ENCODE results near the gene NAA60.

NAA60 gene

DNA sequence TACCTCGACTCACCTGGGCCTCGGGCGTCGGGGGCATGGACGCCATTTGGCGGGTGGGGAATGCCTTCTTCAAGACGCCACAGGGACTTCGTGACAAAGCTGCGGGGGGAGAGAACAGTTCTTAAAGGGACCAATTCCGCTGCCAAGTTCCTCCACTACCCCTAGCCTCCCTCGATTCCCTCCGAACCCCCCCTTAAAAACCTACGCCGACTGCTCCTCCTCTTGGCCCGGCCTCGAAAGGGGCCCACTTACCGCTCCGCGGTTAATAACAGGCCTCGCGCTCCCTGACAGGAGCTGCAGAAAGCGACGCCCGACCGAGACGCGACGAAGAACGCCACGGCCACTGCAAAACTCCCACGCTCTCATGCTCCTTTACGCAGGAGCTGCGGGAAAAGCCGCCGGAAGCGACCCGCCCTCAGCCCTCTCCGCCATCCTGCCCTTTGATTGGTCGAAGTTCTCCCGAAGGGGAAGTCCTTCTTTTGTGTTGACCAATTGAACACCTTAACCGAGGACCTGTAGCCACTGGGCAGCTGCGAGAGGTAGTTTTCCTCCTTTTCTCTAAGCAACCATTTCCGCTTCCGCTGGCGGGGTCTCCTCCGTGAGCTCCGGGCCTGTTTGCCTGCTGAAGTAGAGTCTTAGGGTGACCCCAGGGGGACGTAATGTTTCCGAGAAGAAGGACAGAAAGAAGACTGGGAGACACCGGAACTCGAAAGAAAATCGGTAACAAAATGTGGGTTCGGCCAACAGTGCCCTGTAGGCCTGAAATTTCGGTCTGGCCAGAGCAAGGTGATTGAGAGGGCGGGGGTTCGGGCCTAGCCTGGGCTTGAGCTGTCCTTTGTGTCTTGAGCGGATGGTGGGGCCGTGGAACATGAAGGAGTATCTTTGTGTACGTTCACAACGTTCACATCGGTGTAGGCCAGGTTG is at the start of gene NAA60, which contains the start of gene ZNF597:
TSS of gene NAA60 (plus strand) at position 573 of the 924 bp plus-strand sequence. CDS start 32,548 bp downstream, outside the sequence.
TSS of gene ZNF597 (minus strand) at position 397 of the 924 bp plus-strand sequence. CDS start at position 46, 351 bp downstream.
- peak; percentile 87 to 90 for DNase-seq

GRCh38 chr16:3400446-3400778 is 43.1 kb upstream of the NAA60 start:
- no peak for DNase-seq

DNA sequence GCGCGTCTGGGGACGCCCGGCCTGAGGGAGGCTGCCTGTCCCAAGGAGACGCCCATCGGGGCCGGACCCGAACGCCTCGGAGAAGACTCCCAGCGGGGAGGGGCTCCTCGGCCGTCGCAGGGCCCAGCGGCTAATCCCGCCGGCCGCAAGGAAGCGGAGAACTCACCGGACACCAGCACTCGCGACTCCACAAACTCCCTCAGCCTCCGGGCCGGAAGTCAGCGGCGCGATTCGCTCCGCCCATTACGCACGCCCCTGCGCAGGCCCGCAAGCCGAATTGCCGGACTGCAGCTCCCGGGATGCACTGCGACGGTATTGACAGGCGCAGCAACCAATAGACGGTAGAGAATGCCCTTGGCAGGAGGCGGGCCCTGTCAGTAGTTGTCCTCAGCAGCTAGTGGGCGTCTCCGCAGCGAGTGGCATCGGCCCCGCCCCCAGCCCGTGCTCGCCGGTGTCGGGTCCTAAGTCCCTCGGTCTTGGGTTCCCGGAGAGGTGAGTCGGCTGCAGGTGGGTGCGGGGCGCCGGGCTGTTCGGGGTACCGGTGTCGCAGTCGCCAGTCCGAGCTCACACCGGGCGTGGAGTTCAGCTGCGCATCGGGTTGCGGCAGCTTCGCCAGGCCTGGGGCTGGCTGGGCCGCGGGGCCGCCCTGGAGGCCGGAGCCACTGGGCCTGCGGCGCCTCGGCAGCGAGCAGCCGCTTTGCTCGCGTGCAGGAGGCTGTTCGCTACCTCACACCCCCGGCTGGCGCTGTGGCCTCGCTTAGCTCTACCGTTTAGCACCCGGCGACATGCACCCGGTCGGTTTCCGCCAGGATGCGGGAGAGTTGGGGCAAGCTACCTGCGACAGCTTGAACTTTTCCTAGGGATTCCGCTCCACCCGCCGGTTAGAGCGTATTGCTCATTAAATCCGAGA is 42.4 kb upstream of the NAA60 start, which contains the start of the genes ZNF174 and ZSCAN32:
TSS of gene ZNF174 (plus strand) at position 437 of the 910 bp plus-strand sequence. CDS start 790 bp downstream, outside the sequence.
TSS of gene ZSCAN32 (minus strand) at position 226 of the 910 bp plus-strand sequence. CDS start 3,447 bp downstream, outside the sequence.
- DNase-seq, result peak; percentile 99

GRCh38 chr16:3401719-3402397 is 41.6 kb upstream of the NAA60 start:
- DNase-seq, result no peak

DNA sequence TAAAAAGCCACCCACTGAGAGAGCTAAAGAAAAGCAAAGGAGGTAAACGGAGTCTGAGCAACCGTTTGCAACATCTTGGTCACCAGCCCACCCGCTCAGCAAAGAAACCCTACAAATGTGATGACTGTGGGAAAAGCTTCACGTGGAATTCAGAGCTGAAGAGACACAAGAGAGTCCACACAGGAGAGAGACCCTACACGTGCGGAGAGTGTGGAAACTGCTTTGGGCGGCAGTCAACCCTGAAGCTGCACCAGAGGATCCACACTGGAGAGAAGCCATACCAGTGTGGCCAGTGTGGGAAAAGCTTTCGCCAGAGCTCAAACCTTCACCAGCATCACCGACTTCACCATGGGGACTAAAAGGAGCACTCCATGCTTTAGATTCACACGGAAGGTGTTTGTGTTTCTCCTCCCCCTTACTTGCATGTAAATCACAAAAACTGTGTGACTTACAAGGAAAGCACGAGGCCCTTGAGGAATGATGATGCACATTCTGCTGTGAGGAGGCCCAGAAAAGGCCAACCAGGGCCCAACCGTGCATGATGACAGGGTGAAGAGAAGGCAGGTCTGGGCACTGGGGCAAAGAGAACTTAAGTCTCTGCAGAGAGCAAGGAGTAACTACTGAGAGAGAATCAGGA is 34.8 kb upstream of the NAA60 start:
- DNase-seq, result no peak

- DNase-seq, result no peak
Measured at GRCh38 chr16:3413730-3414379, 29.6 kb upstream of the NAA60 start.

- peak; percentile 55 to 59 for DNase-seq
Measured at GRCh38 chr16:3431779-3432219, 11.7 kb upstream of the NAA60 start.

DNA sequence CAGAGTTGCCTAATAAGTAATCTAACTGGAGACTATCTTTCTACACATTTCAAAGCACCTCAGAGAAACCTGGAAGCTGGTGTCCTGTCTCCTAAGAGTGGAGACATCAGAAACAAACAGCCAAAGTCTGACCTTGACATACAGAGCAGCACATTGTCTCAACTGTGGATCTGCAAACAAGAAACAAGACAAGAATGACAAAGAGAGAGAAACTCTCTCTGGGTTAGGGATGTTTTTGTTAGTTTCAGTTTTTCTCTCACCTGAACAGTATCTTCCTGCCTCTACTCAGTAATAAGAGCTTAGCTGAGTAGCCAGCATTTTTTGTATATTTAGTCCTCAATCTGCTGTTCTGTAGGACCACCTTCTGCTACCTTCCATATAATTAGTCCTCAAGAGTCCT is 9.1 kb upstream of the NAA60 start:
- DNase-seq, result no peak

DNA sequence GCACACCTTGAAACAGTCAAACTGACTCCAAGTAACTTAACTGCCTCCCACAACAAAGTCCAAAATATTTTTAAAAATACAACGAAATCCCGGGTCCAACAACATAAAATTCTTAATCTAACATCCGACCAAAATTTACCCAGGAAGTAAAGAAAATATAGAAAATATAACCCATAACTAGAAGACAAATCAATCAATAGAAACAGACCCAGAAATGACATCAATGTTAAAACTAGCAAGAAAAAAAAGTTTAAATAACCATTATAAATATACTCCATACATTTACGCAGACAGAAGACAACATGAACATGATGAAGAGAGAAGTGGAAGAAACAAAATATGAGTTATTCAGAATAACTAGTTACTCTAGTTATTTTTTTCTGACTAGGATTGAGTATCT is 3.8 kb upstream of the NAA60 start:
- DNase-seq, result no peak

DNA sequence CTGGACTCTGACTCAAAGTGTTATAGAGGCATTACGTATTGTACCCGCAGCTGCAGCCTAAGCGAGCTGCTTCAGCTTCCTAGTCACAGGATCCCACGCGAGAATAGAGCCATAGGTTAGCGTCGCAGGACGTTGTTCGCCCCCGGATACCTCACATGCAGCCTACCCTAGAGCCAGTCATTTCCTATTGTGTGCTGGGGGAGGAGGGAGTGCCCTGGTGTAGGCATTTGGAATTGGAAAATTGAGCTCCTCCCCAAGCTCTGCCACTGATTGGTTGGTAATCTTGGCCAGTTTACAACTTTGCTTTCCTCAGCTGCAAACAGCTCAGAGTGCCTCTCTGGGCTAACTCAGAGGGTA is 530 bp downstream of the NAA60 start:
- DNase-seq, result peak in 1 of 2 donors; percentile 40

- DNase-seq, result no peak
Measured at GRCh38 chr16:3454093-3454492, 10.6 kb downstream of the NAA60 start.

DNA sequence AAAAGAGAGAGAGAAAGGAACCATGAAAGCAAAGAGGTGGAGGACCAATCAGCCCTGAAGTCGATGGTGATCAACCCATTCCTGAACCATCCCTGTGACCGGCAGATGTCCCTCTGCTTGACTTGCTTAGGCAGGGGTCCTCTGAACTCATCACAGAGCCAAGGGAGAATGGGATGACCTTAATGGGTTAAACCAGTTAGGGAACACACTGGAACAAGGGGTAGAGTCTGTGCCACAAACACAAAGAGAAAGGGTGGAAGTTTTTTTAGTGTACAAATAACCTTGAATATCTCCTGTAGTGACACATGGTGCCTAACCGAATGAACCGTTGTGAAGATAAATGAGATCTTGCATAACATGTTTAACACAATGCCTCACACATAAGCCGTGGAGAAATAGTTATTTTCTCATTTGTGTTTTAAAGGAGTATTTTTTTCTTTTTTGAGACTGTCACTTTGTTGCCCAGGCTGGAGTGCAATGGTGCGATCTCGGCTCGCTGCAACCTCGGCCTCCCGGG is 11.2 kb downstream of the NAA60 start:
- no peak for DNase-seq

GRCh38 chr16:3457434-3458252 is 14.2 kb downstream of the NAA60 start:
- DNase-seq, result peak; percentile 88 to 92

GRCh38 chr16:3458278-3458851 is 14.9 kb downstream of the NAA60 start:
- DNase-seq, result no peak

- DNase-seq, result peak in 1 of 2 donors; percentile 38
Measured at GRCh38 chr16:3458852-3459361, 15.4 kb downstream of the NAA60 start.

DNA sequence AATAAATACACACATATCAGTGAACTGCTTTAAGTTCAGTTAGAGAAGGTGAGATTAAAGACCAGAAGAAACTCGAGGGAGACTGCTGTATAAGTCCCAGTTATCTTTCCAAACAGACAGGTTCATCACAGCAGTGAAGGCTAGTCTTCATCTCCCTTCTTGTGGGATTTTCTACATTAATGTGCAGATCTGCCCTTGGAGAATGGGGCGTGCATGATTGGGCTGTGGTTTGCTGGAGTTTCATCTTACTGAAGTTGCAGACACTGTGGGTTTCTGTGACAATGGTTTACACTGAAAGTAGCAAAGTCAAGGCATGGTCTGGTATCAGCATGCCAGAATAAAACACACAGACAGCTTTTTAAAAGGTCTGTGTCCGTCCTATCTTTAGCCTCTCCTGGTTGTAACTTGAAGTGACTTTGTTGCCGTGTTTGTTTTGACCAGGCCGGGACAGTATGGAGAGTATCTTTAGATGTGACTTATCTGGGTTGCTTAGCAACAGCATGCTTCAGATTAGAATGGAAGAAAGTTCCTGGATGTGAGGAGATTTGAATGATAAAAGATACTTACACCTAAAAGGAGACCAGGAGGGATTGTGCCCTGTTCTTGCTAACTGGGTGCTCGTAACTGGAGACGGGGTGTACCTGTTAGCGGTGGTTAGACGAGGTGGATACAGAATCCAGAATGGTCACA is 16.1 kb downstream of the NAA60 start:
- DNase-seq, result peak in 1 of 2 donors; percentile 47

DNA sequence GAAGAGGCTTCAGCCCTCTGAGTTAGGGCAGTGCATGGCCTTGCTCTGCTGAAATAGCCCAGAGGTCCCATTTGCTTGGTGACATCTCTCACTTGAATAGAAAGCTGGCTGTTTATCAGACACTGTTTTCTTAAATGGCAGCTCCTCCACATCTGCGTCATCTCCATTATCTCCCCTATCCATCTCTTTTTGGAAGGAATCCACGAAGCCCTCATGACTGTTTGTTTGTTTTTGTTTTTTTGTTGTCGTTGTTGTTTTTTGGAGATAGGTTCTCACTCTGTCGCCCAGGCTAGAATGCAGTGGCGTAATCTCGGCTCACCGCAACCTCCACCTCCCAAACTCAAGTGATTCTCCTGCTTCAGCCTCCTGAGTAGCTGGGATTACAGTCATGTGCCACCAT is 16.6 kb downstream of the NAA60 start:
- no peak for DNase-seq

DNA sequence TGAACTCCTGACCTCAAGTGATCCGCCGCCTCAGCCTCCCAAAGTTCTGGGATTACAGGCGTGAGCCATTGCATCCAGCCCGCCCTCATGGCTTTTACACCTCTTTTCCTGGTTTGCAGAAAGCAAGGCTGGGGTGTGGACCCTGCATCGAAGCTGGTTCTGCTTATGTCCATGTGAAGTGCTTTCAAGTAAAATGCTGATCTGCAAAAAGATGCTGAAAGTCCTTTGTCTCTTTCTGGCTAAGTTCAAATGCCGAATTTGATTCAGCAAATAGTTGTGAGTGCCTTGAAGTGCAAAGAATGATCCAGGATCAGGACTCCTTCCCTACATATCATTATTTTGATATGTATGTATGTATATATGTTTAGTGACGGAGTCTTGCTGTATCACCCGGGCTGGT is 17.1 kb downstream of the NAA60 start:
- DNase-seq, result no peak

GRCh38 chr16:3461151-3461550 is 17.7 kb downstream of the NAA60 start:
- peak; percentile 56 to 57 for DNase-seq

Measured in CD4-positive, alpha-beta T cell treated with Interferon alpha-2 for 1 hour (primary cell).